Upper lobe of right lung (tissue), 1 donor: ENCODE measurements around the gene OPCML. TPM values are rescaled to one million over a fixed set of nuclear protein-coding genes. Genes with fewer than 3 reads are reported as not detected.

Experiments used
- ATAC-seq: fragments of 200-7000 bp; cut with Tn5 transposase; one replicate; pipeline ENCODE4 v1.9.1; 2020; ENCODE audit warnings: mild to moderate bottlenecking, moderate library complexity
- DNase-seq: peaks from one replicate; pipeline ENCODE4 v3.0.0-alpha.2; 2020
- H3K27ac ChIP-seq: fragments of 200-600 bp; one replicate; pipeline ENCODE4 v1.8.0; 2022
- H3K27me3 ChIP-seq: fragments of 200-600 bp; one replicate; pipeline ENCODE4 v1.8.0; 2022; ENCODE audit warnings: mild to moderate bottlenecking
- H3K36me3 ChIP-seq: fragments of 200-600 bp; one replicate; pipeline ENCODE4 v1.8.0; 2022
- H3K4me1 ChIP-seq: fragments of 200-600 bp; one replicate; pipeline ENCODE4 v1.8.0; 2022
- H3K4me3 ChIP-seq: fragments of 200-600 bp; one replicate; pipeline ENCODE4 v1.8.0; 2022; ENCODE audit warnings: mild to moderate bottlenecking
- H3K9me3 ChIP-seq: fragments of 200-600 bp; one replicate; pipeline ENCODE4 v1.8.0; 2022
- intact Hi-C: fragments of 100-400 bp; cut with DNase I; formaldehyde crosslinking; loops from one replicate; pipeline ENCODE4 v1.11.0; 2022
- total RNA-seq: library from RNA; stranded (reverse); fragmentation: NEBNext Ultra II Directional; extraction: Animal tissue kit (Norgen Biotek cat#: 25700); gene quantifications from one replicate; pipeline ENCODE4 v1.2.1, GENCODE V29; 2021
- TF ChIP-seq, protein P1 (sequence below): fragments of 200-600 bp; IDR thresholded peaks from one replicate; pipeline ENCODE4 v1.8.0; 2022; ENCODE audit warnings: antibody characterized with exemption
- donor health status: DM: no; HTN: yes; CAD: no; lungs with severe emphysema.

The OPCML gene
- total RNA-seq, 1 donor from 2014 or later = not detected

DNA sequence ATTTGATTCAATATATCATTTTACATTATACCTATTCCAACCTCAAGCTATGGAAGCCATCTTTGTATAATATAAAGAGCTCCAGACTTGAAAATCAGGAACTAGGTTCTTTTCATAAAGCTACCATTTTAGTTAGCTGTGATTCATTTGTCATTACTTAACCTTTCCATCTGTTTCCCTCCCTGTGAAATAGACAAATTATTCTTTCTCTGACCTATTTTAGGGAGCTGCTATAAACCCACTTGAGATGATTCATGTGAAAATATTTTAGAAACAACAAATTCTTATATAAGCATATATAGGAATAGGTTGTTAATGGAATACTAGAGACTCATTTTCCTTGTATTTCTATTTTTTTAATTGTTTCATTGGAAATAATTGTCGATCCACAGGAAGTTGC, 1012.1 kb downstream of the OPCML start:
- no peak overlapping the region for H3K27ac ChIP-seq
- ATAC-seq = no peak
- TF ChIP-seq, protein P1, sequence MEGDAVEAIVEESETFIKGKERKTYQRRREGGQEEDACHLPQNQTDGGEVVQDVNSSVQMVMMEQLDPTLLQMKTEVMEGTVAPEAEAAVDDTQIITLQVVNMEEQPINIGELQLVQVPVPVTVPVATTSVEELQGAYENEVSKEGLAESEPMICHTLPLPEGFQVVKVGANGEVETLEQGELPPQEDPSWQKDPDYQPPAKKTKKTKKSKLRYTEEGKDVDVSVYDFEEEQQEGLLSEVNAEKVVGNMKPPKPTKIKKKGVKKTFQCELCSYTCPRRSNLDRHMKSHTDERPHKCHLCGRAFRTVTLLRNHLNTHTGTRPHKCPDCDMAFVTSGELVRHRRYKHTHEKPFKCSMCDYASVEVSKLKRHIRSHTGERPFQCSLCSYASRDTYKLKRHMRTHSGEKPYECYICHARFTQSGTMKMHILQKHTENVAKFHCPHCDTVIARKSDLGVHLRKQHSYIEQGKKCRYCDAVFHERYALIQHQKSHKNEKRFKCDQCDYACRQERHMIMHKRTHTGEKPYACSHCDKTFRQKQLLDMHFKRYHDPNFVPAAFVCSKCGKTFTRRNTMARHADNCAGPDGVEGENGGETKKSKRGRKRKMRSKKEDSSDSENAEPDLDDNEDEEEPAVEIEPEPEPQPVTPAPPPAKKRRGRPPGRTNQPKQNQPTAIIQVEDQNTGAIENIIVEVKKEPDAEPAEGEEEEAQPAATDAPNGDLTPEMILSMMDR = no peak

DNA sequence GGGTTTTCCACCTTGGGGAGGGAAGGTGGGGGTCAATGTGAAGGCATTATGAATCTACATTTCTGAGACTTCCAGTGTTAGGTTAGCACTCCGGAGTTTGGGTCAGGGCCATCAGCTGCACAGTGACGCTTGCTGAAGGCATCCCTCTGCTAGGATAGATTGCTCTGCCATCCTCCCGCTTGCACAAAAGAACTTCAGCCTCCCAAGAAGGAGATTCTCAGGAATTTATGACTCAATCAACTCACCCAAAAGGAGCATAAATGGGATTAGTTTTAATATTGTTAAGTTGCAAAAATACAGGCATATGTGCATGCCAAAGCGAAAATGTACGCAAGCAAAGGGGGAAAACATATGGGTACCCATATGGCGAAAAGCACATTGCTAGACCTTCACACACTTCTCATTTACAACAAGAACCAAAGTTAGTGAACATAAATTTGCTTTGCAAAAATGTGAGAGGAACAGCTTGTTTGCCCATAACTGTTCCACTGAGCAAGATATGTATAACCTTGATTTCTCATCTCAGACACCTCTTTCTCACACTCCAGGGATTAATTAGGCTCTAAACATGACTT, 1013.0 kb downstream of the OPCML start:
- H3K36me3 ChIP-seq = no peaks in the 10 kb centered on the region
- DNase-seq (no peak), ATAC-seq (no peak)
- intact Hi-C loops = no loop called here
- TF ChIP-seq, protein P1 = no peak
- H3K9me3 ChIP-seq = no peaks in the 10 kb centered on the region
- H3K27ac ChIP-seq = no peak overlapping the region
- H3K4me1 ChIP-seq = no peaks in the 10 kb centered on the region
- H3K4me3 ChIP-seq = no peak overlapping the region
- no peaks in the 10 kb centered on the region for H3K27me3 ChIP-seq

More for the DNA sequence above, 1012.1 kb downstream of the OPCML start:
- intact Hi-C loops = no loop called here
- Histone ChIP-seq H3K4me3 (no peak overlapping the region), H3K4me1 (no peaks in the 10 kb centered on the region), H3K36me3 (no peaks in the 10 kb centered on the region), H3K27me3 (no peaks in the 10 kb centered on the region), H3K9me3 (no peaks in the 10 kb centered on the region)
- no peak for DNase-seq

DNA sequence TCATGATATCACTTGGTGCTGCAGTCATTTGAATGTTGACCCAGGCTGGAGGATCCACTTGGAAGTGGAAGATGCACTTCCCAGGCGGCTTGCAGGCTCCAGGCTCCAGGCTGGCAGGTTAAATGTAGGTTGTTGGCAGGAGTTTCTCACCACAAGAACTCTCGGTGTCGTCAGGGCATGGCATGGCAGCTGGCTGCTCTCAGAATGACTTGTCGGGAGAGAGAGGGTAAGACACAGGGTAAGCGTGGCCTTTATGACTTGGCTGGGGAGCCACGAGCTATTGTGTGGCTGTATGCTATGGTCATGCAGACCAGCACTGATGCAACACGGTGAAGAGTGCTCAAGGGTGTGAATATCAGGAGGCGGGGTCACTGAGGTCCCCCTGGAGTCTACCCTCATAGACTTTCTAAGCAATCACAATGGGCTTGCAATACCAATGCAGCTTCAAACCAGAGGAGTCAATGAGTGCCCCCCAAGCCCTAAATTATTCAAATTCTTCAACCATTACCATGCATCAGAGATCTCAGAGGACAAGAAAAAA, 1027.7 kb downstream of the OPCML start:
- TF ChIP-seq, protein P1 = no peak
- no peak overlapping the region for H3K27ac ChIP-seq
- intact Hi-C loops = no loop called here
- no peak overlapping the region for H3K4me3 ChIP-seq
- DNase-seq (no peak), ATAC-seq (no peak)
- H3K27me3 ChIP-seq = no peaks in the 10 kb centered on the region
- H3K36me3 ChIP-seq = no peaks in the 10 kb centered on the region
- H3K4me1 ChIP-seq = no peaks in the 10 kb centered on the region
- no peaks in the 10 kb centered on the region for H3K9me3 ChIP-seq

DNA sequence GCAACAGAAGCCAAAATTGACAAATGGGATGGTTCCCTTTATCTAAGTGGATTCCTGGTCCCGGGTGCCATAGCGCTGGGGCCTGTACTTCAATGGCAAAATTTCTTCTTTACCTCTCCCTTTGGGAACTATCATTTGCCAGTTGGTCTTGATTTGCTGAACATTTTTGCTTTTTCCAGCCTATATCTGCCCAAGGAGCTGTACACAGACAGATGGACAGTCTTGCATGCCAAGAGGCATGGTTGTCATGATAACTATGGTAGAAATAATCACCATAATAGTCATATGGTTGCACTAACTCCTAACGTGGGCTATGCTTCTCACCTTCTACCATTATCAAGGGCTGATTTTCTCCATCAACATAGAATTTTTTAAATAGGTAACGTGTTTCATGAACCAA, 1030.9 kb downstream of the OPCML start:
- TF ChIP-seq, protein P1 = no peak
- DNase-seq = no peak
- Histone ChIP-seq H3K9me3 (no peaks in the 10 kb centered on the region), H3K27me3 (no peaks in the 10 kb centered on the region), H3K36me3 (no peaks in the 10 kb centered on the region), H3K4me1 (no peaks in the 10 kb centered on the region), H3K4me3 (no peak overlapping the region), H3K27ac (no peak overlapping the region)
- intact Hi-C loops = no loop called here
- no peak for ATAC-seq

DNA sequence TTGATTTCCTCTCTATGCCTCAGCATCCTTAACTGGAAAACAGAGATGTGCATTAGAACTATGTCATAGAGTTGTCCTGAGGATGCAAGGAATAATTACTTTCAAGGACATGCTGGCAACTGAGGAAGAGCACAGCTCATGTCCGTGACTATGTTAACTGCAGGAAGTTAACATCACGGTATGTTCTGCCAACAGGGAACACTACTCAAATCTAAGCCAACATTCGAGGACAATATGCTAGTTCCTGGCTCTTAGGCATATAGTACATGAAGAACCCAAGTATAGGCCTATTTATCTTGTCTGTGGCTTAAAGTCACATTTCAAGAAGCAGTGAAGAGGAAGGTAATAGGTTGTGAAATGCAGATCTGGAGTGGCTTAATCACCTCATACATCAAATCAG, 1032.6 kb downstream of the OPCML start:
- Histone ChIP-seq H3K27ac (no peak overlapping the region), H3K4me1 (no peaks in the 10 kb centered on the region), H3K36me3 (no peaks in the 10 kb centered on the region), H3K4me3 (no peak overlapping the region), H3K9me3 (no peaks in the 10 kb centered on the region), H3K27me3 (no peaks in the 10 kb centered on the region)
- DNase-seq (no peak), ATAC-seq (no peak)
- intact Hi-C loops = no loop called here
- TF ChIP-seq, protein P1 = no peak

DNA sequence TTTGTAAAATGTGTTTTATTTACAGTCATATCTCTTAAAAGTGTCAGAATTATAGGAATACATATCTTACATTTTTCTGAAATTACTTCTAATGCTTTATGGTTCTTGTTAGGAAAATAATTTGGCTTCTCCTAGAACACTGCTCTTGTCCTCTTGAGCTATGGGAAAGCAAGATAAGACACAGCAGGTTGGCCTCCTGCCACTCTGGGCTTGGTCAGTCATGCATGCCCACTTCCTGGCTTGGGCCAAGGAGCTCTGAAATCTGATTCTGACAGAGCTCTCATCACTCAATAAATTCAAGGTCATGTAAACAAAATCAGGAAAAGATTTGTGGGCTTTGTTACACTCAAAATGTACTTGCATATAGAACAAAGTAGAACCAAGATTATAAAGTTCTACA, 1036.0 kb downstream of the OPCML start:
- intact Hi-C loops = no loop called here
- no peak for DNase-seq
- no peak overlapping the region for H3K4me3 ChIP-seq

More for the DNA sequence above, 1036.0 kb downstream of the OPCML start:
- no peak overlapping the region for H3K27ac ChIP-seq
- no peaks in the 10 kb centered on the region for H3K9me3 ChIP-seq
- ATAC-seq = no peak
- H3K4me1 ChIP-seq = no peaks in the 10 kb centered on the region
- TF ChIP-seq, protein P1 = no peak
- H3K36me3 ChIP-seq = no peaks in the 10 kb centered on the region
- H3K27me3 ChIP-seq = no peaks in the 10 kb centered on the region
